Epidermal melanocyte (primary cell): ENCODE data around the gene ANXA2.
A peak's percentile ranks its signal among the peaks of the same experiment; 100 is the strongest.
"Not testable (repeated sequence)": the region's sequence is repeated elsewhere in the genome, so short reads cannot be mapped to it uniquely, and the experiment has no call there.

Experiments used
- DNase-seq: peaks from one replicate; pipeline ENCODE4 v3.0.0; 2011; ENCODE audit warnings: low spot score; ENCODE audit not compliant: insufficient read length

The ANXA2 gene

DNA sequence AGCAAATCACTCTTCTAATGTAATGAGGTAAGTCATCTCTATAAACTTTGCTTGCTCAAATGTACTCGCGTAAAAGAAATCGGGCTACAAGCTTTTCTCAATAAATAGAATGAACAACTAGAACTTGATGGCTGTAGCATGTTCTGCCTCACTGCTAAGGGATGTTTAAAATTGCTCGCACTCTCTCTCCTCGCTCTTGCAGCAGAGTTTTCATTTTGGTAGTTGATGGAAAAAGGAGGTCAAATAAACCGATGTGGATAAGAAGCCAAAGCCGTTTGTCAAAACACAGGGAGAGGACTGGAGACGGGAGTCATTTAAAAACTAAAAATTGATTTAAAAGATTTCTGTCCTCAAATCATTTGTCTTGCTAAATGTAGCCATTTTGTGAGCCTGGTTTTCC lies 53.3 kb downstream of the ANXA2 start:
- no peak for DNase-seq

DNA sequence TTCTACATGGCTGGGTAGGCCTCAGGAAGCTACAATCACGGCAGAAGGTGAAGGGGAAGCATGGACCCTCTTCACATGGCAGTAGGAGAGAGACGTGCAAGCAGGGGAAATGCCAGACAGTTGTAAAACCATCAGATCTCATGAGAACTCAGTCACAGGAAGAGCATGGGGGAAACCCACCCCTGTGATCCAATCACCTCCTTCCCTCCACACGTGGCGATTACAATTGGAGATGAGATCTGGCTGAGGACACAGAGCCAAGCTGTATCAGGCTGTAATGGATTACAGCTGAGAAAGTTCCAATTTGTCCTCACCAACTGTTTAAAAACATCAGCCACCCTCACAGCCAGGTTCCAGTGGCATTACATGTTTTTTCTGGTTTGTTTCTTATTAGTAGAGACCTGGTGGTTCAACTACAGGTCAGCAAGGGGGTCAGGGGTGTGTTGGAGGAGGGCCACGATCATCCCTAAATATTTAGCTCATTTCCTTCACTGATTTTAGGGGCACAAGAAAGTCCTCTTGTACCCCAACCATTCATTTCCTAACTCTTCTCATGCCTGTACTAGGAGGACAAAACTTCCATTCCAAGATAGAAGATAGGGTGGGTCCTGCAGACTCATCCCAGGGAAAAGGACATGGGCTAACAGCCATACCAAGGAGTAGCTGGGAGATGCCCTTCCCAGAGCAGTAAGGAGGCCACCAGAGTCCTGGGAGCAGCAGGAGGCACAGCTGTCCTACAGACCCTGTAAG lies 54.4 kb downstream of the ANXA2 start:
- DNase-seq: no peak

DNA sequence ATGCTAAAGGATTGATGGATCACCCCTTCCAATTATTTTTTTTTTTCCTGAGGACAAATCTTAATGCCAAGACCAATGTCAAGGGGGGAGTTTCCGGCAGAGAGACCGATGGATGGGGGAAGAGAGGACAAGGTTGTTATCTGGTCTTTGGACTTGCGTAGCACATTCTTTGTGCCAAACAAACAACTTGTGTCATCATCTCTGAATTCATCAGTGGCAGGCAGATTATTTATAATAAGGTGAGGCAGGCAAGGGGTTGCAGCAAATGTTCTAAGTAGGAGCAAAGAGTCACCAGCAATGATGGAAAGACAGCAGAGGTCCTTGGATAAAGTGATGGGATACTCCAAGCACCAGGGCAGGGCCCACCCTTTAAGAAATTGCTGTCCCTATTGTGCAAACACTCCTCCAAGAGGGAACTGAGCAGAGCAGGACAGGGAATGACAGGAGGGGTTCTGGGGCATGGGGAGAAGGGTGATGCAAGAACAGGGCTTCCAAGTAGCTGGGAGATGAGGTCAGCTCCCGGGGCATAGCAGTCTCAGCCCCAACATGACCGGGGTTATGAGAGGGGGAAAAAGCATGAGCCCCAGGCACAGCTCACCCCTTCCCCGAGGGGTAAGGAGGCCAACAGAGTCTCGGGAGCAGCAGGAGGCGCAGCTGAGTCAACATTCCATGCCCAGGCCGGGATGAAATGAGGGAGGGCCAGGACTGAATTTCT lies 57.4 kb downstream of the ANXA2 start:
- DNase-seq: no peak

DNA sequence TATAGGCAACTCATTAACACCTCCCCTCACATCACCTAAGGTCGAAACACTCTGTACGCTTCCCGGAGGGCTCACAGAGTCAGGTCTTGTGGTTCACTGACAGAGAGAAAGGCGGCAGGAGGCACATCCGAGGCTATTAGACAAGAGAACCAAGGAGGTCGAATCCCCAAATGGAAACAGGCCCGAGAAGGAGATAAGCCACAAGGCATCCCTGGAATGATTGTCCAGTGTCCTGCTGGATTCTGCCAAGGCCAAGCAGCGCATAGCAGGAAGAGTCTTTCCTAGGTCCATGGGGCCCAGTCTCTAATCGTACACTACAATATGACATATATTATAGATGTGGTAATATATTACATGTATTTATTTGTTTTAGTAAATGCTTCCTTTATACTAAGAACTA lies 58.5 kb downstream of the ANXA2 start:
- DNase-seq: no peak

DNA sequence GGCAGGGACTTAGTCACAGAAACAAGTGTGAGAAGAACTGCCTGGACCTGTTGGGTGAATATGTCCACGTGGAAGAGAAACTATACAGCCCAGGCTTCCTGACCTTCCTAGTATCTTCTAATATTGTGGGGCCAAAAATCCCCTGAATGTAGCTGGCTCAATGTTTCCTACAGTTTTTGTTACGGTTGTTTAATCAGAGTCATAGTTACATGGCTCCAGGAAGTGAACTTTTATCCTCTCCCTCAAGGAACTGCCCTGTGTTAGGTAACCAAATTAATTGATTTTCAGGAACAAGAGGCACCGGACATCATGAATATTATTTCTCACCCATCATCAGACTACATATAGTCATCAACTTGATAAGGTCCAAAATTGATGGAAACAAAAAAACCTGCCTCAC lies 59.0 kb downstream of the ANXA2 start:
- DNase-seq: no peak

DNA sequence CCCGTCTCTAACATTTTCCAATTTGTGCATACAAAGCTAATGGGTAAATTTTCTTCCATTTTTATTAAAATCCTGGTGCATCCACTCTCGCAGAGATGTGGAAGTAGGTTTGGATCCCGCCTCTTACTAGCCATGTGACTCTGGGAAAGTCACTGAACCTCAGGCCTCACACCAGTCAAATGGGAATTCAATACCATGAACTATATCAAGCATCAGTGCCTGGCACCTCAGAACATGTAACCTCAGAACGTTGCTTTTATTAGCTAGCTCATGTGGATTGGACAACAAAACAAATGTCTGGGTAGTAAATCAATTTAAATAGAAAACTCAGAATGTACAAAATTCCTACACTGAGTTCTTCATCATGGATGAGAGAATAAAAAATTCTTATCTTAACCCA lies 60.7 kb downstream of the ANXA2 start:
- no peak for DNase-seq

DNA sequence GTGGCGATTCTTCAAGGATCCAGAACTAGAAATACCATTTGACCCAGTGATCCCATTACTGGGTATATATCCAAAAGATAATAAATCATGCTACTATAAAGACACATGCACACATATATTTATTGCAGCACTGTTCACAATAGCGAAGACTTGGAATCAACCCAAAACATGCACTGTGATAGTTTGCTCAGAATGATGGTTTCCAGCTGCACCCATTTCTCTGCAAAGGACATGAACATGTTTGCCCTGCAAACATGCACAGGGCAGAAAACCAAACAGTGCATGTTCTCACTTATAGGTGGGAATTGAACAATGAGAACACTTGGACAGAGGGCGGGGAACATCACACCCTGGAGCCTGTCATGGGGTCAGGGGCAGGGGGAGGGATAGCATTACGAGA lies 62.5 kb downstream of the ANXA2 start:
- DNase-seq: not testable (repeated sequence)

DNA sequence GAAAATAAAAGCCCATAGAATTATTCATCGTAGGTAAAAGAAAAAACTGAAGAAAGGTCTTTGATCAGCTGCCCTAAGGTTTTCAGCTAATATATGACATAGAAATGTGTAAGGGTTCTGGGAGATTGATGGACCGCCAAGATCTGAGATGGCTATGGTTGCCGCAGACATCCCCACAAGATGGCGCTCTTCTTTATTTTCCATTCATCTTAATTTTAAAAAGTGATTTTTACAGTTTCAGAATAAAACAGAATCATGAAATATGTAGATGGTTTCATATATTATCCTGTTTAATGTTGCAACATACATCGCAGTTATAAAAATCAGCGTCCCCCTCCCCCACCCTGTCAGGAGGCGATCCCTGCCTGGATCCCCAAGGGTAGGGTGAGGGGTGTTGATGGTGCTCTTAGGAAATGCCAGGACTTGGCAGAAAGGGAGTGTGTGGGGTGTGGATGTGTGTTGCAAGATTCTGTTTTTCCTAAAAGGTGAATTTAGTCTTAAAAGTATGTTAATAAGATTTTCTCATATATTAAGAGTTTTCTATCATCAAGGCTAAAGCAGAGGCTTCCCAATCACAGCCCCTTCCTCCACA lies 68.8 kb downstream of the ANXA2 start:
- no peak for DNase-seq

DNA sequence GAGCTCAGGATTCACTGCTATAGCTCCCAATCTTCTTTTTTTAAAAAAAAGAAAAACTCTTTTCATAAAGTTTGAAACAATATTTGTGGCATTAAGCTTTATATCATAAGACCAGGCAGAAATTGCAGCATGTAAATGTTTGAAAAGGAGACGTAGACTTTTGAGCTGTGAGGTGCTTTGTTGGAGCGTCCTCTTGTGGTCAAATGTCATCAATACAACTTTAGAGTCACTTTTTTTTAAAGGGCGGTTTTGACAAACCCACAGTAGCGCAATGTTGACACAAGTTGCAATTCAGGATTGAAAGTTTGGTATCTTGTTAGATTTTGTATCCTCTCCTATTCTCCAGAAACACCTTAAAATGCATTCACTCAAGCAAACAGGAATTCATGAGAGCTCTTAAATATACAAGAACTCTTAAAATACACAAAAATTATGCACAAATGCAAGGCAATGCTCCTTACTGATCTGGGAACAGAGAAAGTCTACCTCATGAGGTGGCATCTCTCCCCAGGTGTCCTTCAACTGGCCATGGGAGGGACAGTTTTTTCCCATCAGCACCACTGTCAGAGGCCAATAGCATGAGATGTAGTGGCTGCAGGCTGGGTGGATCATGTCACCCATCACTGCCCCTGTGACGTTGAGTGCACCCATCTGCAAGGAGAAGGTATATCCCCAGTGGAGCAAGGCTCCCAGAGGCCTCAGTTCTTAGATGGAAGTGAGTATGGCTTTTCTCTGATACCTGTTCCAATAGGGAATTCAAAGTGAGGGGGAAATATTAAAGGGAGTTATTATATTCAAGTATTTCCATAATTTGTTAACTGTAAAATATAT lies 70.7 kb downstream of the ANXA2 start:
- peak; percentile 41 for DNase-seq

DNA sequence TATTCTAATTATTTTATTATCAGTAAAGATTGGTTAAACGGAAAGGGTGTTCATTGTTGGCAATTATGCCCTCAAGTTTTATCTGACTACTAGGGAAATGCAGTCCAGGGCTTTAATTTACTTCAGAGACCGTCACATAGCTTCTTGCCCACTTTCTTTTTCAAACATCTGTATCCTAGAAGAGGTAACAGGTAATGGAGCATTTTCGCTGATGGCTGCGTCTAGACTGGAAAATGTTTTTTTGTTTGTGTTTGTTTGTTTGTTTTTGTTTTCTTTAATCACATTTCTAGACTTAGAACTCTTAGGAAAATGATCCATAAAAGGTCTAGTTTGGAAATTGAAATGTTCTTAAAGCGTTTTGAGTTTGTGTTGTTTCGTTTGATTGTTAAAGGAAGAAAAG lies 71.4 kb downstream of the ANXA2 start:
- DNase-seq: no peak

DNA sequence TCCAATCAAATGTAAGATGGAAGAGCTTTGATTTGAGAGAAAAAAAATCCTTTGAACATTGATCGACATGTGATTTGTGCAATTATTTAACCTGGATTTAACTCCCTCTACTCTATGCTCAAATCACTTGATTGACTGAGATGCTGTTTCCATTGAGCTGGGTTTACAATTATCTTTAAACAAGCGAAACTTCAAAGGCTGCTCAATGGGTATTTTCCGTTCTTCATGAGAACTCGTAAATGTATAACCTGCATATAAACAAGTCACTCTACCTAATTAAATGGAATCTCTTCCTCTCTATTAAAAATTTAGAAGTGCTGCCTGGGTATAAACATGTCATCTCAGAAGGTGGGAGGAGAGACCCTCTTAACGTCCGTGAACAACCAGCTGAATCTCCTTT lies 71.9 kb downstream of the ANXA2 start:
- DNase-seq: no peak

DNA sequence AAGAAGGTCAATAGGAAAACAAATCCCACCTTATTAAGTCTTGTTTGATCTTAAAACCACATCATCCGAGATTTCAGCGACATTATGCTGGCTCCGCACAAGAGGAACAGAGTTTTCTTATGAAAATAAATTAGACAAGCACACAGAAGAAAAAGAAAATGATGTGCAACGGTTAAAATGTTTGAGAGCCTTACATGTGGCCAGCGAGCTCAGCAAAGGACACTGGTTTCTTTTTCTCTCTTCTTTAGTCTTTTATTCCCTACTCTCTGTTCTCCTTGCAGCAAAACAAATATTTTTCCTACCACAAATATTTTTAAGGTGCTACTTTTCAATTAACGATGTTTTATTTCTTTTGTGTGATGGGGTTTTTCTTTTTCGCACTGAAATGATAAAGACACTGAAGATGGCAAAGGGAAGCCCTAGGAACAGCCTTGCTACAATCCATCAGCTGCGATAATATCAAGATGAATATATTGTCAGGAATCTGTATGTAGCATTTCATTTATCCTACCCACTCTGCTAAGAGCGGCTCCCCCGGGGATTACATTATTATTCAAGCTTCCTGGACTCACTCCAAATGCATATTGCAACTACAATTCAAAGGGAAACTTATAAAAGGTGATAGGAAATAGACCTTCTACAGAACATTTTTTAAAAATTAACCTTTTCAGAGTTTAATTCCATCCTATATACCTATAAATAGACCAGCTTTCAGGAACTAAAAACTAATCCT lies 72.9 kb downstream of the ANXA2 start:
- no peak for DNase-seq

DNA sequence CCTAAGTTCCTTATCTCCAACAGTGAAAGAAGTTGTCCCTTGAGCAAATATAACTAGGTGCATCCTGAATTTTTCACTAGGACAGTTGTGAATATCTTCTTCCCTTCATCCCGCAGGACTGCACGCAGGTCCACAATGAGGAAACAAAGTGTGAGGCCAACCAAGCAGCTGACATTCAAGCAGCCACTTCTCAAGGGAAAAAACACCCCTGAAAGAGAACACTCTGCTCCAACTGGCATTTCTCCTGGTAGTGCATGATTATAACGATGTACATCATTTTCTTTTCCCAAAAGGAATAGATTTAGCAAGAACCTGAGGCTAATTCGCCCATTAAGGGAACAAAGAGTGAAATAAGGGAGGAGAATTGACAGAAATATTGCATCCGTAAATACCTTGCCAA lies 74.5 kb downstream of the ANXA2 start:
- DNase-seq: no peak

DNA sequence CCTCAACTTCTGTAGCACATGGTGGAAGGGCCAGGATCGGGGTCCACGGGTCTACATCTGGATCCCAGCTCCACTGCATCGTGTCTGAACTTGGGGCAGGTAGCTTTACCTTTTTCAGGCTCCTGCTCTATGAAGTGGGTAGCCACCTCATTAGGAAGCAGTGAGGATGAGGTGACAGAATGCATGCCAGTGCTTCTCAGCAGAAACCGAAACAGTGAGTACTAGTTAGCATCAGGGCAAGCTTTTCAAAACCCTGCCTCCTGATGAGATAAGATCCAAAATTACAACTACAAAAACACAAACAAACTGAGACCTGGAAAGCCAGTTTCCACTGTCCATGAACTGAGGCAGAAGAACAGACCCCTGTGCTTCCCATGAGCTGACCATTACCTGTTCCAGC lies 77.4 kb downstream of the ANXA2 start:
- DNase-seq: no peak

DNA sequence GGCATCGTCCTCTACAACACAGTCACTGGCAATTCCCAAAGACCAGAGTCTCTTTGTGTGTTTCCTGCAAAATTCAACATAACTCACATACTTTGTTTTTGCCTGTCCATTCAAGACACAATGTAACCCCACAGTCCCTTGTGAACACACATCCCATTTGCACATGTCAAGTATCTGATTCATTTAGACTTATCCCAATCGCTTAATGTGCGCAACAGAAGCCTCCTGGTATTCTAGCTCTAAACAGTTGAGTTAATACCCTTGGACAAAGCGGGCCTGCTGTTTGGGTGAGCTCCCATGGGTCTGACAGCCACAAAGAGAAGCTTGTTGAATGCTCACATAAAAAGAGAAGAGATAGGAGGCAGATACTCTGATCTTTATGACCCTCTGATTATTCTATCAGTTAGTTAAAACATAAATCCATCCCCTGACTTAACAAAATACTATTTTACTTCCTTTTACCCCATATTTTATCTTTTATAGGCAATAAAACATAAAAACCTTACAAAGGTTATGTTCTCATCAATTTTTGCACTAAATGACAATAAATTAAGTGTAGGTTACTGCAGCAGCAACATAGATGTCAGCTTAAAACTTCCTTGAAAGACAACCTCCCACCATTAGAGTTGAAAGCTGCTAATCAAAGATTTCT lies 79.4 kb downstream of the ANXA2 start:
- DNase-seq: no peak

DNA sequence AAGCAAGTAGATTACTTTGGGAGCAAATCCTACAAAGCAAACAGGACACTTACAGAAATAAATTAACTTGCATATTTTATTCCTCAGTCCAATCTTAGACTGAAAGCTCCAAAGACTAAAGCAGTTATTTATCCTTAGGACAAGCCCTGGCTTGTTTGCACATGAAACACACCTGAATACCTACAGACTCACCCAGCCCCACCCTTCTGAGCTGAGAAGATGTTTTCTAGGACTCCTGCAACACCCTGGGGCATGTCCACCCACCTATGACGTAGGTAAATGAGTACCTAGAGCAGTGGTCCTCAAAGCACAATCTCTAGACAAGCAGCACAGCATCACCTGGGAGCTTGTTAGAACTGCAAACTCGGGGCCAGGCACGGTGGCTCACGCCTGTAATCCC lies 80.8 kb downstream of the ANXA2 start:
- no peak for DNase-seq

DNA sequence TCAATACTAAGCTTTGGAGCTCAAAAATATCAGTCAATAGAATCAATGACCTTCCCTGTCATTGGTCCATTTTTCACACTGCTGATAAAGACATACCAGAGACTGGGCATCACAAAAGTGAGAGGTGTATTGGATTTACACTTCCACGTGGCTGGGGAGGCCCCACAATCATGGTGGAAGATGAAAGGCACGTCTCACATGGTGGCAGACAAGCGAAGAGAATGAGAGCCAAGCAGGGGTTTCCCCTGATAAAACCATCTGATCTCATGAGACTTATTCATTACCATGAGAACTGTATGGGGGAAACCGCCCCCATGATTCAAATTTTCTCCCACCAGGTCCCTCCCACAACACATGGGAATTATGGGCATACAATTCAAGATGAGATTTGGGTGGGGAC lies 81.9 kb downstream of the ANXA2 start:
- no peak for DNase-seq

DNA sequence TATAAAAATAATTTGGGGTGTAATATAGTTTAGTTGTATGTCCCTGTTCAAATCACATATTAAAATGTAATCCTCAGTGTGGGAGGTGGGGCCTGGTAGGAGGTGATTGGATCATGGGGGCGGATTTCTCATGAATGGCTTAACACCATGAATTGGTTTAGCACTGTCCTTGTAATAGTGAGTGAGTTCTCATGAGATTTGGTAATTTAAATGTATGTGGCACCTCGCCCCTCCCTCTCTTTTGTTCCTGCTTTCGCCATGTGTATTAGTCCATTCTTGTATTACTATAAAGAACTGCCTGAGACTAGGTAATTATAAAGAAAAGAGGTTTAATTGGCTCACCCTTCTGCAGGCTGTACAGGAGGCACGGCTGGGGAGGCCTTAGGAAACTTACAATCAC lies 83.9 kb downstream of the ANXA2 start:
- DNase-seq: no peak

DNA sequence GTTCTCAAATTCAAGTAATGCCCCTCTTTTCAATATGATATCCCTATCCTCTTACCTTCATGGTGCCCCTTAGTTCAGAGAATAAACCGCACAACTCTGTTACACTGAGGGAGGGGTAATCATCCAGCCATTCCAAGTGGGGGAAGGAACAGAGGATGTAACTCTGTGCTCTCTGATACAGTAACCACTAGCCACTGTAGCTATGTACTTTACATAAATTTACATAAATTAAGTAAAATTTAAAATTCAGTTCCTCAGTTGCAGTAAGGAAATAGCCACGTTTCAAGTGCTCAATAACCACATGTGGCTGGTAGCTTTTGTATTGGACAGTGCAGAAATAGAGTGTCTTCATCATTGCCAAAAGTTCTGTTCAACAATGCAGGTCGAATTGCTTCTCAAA lies 90.8 kb downstream of the ANXA2 start:
- no peak for DNase-seq

DNA sequence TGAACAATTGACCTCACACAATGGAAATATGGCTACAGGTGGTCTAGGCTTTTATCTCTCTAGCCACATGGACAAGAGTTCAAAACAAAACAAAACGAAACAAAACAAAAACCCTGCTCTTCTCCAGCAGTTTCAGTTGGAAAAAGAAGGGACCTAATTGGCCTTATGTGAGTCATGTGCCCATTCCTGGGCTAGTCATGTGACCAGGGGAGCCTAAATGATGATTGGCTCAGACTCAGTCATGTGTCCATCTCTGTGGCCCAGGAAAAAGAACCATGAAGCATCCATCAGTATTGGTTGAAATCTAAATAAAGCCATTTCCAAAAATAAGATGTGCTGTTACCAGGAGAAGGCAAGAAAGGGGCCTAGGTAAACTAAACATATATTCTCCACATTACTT lies 96.8 kb downstream of the ANXA2 start:
- no peak for DNase-seq
